HepG2 (cell line): ENCODE data around the gene TMEM95. TPM values are rescaled to one million over a fixed set of nuclear protein-coding genes. Genes with fewer than 3 reads are reported as not detected.
A peak's percentile ranks its signal among the peaks of the same experiment; 100 is the strongest.

Experiments
- IRF9 ChIP-seq: sonication (generic); formaldehyde crosslinking; IDR thresholded peaks from 2 replicates; pipeline ENCODE4 v1.8.0; 2022; ENCODE audit warnings: missing genetic modification reagents, mild to moderate bottlenecking, borderline replicate concordance
- RBFOX2 ChIP-seq: fragments of 200-400 bp; formaldehyde crosslinking; IDR thresholded peaks from 2 replicates; pipeline ENCODE4 v1.6.1; 2017; ENCODE audit warnings: low read depth, mild to moderate bottlenecking, low read length
- RNF2 ChIP-seq: fragments of 450-650 bp; conservative IDR thresholded peaks from 2 replicates; pipeline ENCODE4 v1.6.1; 2016; ENCODE audit warnings: low read depth
- SALL1 ChIP-seq: sonication (generic); formaldehyde crosslinking; IDR thresholded peaks from 2 replicates; pipeline ENCODE4 v1.8.0; 2022; ENCODE audit warnings: mild to moderate bottlenecking, missing genetic modification reagents
- TGIF2 ChIP-seq: IDR thresholded peaks from 2 replicates; pipeline ENCODE4 v1.6.1; 2016; ENCODE audit warnings: control low read depth, missing compliant biosample characterization
- ZBTB38 ChIP-seq: sonication (generic); formaldehyde crosslinking; IDR thresholded peaks from 2 replicates; pipeline ENCODE4 v1.5.1; 2020; ENCODE audit warnings: mild to moderate bottlenecking, missing genetic modification reagents
- ZC3H4 ChIP-seq: sonication (generic); formaldehyde crosslinking; IDR thresholded peaks from 2 replicates; pipeline ENCODE4 v1.4.0; 2020; ENCODE audit warnings: missing genetic modification reagents, borderline replicate concordance
- ZNF34 ChIP-seq: sonication (generic); formaldehyde crosslinking; IDR thresholded peaks from 2 replicates; pipeline ENCODE4 v1.4.0; 2020; ENCODE audit warnings: mild to moderate bottlenecking, missing genetic modification reagents, borderline replicate concordance
- ZNF644 ChIP-seq: IDR thresholded peaks from 2 replicates; pipeline ENCODE4 v1.6.1; 2016; ENCODE audit warnings: low read depth
- ZNF770 ChIP-seq: sonication (generic); formaldehyde crosslinking; IDR thresholded peaks from 2 replicates; pipeline ENCODE4 v1.5.0; 2020; ENCODE audit warnings: mild to moderate bottlenecking, missing genetic modification reagents
- polyA plus RNA-seq, 8 experiments: library from polyadenylated mRNA; depleted of rRNA in 3 of 8; stranded (reverse) in 7 of 8; unstranded in 1 of 8; fragments of >200 nt; fragmentation: Illumina TruSeq in 4 of 8; extraction: Trizol in 4 of 8; gene quantifications; 2 replicates each; pipeline versions ENCODE4 v1.2.1 to v1.2.3, GENCODE V29; 2011 to 2016; ENCODE audit warnings: low read depth in 4 of 8, missing spikeins in 1 of 8, mixed read lengths in 1 of 8; ENCODE audit not compliant: insufficient read depth in 1 of 8
- total RNA-seq, 5 experiments: library from RNA; depleted of rRNA; stranded (reverse); fragments of >200 nt; fragmentation: Illumina TruSeq; extraction: Trizol; gene quantifications; 2 replicates each; pipeline ENCODE4 v1.2.3, GENCODE V29; 2016; ENCODE audit warnings: low read depth in 1 of 5
- TF ChIP-seq, protein P1 (sequence below): sonication (generic); formaldehyde crosslinking; IDR thresholded peaks from 2 replicates; pipeline ENCODE4 v1.5.0; 2020; ENCODE audit warnings: mild to moderate bottlenecking, missing genetic modification reagents, borderline replicate concordance
- TF ChIP-seq, protein P2 (sequence below): sonication (generic); formaldehyde crosslinking; IDR thresholded peaks from 2 replicates; pipeline ENCODE4 v1.4.0; 2020; ENCODE audit warnings: mild to moderate bottlenecking, missing genetic modification reagents

Gene TMEM95
- total and polyA plus RNA-seq, 2 of the 13 experiments (the other 11 are each of a cell fraction or from before 2014, with no cell fraction given): not detected

DNA sequence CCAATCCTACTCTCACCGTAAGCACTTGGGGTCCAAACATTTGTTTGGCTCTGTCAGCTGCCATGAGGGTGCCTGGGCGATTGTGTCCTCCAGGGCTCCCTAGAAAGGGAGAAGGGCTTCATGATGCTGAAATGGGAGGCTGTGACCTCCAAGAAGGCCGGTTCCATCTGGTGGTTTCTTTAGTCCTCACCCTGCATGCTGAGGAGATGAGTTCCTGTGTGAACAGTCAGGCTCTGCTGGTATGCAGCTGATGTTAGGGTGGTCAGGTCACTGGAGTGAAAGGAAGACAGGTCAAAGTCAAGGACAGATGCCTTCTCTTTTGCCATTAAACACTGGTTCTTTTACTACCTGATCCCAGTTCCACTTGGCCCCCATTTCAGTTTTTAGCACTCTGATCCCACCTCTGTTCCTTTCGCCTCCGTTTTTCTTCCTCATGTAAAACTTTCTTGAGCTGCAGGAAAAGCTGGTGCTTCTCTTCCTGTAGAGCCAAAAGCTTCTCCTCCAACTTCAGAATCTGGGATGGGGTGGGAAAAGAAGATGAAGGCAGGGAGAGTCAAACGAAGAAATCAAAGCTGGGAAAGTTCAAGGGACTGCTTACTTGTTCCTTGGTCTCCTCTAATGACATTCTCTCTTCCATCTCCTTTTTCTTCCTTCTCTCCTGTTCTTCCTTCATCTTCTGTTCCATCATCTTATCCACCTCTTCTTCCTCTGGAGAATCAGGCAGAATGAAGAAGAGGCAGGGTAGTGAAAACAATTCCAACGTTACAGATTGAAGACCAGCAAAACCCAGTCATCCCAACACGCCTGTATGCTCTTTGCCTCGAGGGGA is 40.9 kb upstream of the TMEM95 start (continued):
- TF ChIP-seq ZNF770 (0 out of 2 replicates have a peak, but pooled peaks have one; percentile 15), ZNF644 (CRISPR knock-in tag) (no peak), SALL1 (CRISPR knock-in tag) (no peak), ZNF34 (CRISPR knock-in tag) (no peak), ZBTB38 (CRISPR knock-in tag) (no peak), IRF9 (CRISPR knock-in tag) (no peak), RNF2 (no peak), ZC3H4 (CRISPR knock-in tag) (no peak), RBFOX2 (peak; percentile 54), TGIF2 (CRISPR knock-in tag) (0 out of 2 replicates have a peak, but pooled peaks have one; percentile 38)
- TF ChIP-seq, protein P1, sequence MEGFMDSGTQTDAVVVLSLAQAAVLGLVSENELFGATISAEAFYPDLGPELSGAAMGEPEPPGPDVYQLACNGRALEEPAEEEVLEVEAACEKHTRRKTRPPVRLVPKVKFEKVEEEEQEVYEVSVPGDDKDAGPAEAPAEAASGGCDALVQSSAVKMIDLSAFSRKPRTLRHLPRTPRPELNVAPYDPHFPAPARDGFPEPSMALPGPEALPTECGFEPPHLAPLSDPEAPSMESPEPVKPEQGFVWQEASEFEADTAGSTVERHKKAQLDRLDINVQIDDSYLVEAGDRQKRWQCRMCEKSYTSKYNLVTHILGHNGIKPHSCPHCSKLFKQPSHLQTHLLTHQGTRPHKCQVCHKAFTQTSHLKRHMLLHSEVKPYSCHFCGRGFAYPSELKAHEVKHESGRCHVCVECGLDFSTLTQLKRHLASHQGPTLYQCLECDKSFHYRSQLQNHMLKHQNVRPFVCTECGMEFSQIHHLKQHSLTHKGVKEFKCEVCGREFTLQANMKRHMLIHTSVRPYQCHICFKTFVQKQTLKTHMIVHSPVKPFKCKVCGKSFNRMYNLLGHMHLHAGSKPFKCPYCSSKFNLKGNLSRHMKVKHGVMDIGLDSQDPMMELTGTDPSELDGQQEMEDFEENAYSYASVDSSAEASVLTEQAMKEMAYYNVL (CRISPR knock-in tag): no peak
- TF ChIP-seq, protein P2, sequence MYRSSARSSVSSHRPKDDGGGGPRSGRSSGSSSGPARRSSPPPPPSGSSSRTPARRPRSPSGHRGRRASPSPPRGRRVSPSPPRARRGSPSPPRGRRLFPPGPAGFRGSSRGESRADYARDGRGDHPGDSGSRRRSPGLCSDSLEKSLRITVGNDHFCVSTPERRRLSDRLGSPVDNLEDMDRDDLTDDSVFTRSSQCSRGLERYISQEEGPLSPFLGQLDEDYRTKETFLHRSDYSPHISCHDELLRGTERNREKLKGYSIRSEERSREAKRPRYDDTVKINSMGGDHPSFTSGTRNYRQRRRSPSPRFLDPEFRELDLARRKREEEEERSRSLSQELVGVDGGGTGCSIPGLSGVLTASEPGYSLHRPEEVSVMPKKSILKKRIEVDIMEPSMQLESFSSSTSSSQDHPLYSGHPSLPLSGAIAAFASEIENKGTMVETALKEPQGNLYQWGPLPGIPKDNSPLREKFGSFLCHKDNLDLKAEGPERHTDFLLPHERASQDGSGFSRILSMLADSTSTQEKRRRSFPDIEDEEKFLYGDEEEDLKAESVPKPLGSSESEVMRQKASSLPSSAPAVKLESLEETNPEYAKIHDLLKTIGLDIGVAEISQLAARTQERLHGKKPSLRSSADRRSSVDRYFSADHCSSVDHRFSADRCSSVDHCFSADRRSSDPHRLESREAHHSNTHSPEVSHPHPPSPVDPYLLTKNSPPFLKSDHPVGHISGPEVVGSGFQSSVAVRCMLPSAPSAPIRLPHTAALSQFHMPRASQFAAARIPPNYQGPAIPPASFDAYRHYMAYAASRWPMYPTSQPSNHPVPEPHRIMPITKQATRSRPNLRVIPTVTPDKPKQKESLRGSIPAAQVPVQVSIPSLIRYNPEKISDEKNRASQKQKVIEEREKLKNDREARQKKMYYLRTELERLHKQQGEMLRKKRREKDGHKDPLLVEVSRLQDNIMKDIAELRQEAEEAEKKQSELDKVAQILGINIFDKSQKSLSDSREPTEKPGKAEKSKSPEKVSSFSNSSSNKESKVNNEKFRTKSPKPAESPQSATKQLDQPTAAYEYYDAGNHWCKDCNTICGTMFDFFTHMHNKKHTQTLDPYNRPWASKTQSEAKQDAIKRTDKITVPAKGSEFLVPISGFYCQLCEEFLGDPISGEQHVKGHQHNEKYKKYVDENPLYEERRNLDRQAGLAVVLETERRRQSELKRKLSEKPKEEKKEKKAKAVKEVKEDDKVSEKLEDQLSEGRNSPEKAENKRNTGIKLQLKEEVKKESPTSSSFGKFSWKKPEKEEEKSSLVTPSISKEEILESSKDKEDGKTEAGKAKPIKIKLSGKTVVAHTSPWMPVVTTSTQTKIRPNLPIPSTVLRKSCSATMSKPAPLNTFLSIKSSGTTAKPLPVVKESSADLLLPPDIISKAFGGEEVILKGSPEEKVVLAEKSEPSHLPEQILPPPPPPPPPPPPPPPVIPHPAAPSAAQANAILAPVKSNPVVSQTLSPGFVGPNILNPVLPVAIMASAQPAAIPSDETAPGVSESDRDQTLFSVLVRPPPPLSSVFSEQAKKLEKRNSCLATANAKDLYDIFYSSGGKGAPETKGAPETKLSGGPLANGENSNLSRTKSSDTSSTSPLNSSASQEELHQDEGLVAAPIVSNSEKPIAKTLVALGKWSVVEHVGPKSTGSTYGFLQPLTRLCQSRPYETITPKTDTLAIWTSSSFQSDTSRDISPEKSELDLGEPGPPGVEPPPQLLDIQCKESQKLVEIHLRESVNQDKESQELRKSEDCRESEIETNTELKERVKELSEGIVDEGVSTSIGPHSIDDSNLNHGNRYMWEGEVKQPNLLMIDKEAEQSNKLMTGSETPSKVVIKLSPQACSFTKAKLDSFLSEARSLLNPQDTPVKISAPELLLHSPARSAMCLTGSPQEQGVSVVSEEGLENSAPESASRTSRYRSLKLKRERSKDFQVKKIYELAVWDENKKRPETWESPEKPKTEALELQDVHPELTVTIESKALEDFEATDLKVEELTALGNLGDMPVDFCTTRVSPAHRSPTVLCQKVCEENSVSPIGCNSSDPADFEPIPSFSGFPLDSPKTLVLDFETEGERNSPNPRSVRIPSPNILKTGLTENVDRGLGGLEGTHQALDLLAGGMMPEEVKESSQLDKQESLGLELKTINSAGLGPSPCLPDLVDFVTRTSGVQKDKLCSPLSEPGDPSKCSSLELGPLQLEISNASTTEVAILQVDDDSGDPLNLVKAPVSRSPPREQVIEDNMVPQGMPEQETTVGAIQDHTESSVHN (CRISPR knock-in tag): no peak
